Measurements from ENCODE around the gene IL26. TPM values are rescaled to one million over a fixed set of nuclear protein-coding genes. Genes with fewer than 3 reads are reported as not detected.
"Not testable (repeated sequence)": the region's sequence is repeated elsewhere in the genome, so short reads cannot be mapped to it uniquely, and the experiment has no call there.

IL26 gene
- total RNA-seq, 2 experiments from 2014 or later, result 0.33 to 0.42 TPM

GRCh38 chr12:68221497-68221896, 4.1 kb downstream of the IL26 start:
- DNase-seq, result no peak
- H3K4me3 Mint-ChIP-seq, result no peak overlapping the region
- CTCF ChIA-PET, result interaction anchor here (0.8 to 6.1 kb wide), 8 partner anchors 9 to 181 kb away, joined by 3 to 132 read pairs (median 8); no protein-coding TSS in a partner anchor

GRCh38 chr12:68210875-68211274, 14.7 kb downstream of the IL26 start:
- no peaks in the 10 kb centered on the region for H3K27me3 Mint-ChIP-seq (ENCODE audit: low read depth)
- H3K36me3 Mint-ChIP-seq (ENCODE audit: low read depth), result no peaks in the 10 kb centered on the region
- H3K27ac Mint-ChIP-seq, result no peak overlapping the region
- intact Hi-C loops (cut with micrococcal nuclease), result no loop called here
- H3K4me3 Mint-ChIP-seq, result no peak overlapping the region
- no peaks in the 10 kb centered on the region for H3K9me3 Mint-ChIP-seq
- no peak for DNase-seq
- H3K4me1 Mint-ChIP-seq (ENCODE audit: low read depth), result peaks cover 8% of the 10 kb centered on the region
- CTCF ChIA-PET, result interaction anchor here (0.8 kb wide), 1 partner anchor 12 kb away, joined by 3 read pairs; no protein-coding TSS in a partner anchor

More at GRCh38 chr12:68221497-68221896, 4.1 kb downstream of the IL26 start:
- intact Hi-C loops (cut with micrococcal nuclease), result loop anchor here (5.0 kb wide), 3 partner anchors 111 to 864 kb away; partner anchors contain the start of gene MDM1
- H3K27me3 Mint-ChIP-seq (ENCODE audit: low read depth), result no peaks in the 10 kb centered on the region
- H3K27ac Mint-ChIP-seq, result no peak overlapping the region
- no peaks in the 10 kb centered on the region for H3K9me3 Mint-ChIP-seq
- peaks cover 6% of the 10 kb centered on the region for H3K4me1 Mint-ChIP-seq (ENCODE audit: low read depth)
- no peaks in the 10 kb centered on the region for H3K36me3 Mint-ChIP-seq (ENCODE audit: low read depth)

- H3K4me3 Mint-ChIP-seq; H3K4me1 Mint-ChIP-seq (ENCODE audit: low read depth); DNase-seq; H3K36me3 Mint-ChIP-seq (ENCODE audit: low read depth); H3K9me3 Mint-ChIP-seq; H3K27ac Mint-ChIP-seq; intact Hi-C loops (cut with micrococcal nuclease); H3K27me3 Mint-ChIP-seq (ENCODE audit: low read depth): not testable (repeated sequence)
- CTCF ChIA-PET, result interaction anchor here (0.8 kb wide), 1 partner anchor 12 kb away, joined by 3 read pairs; no protein-coding TSS in a partner anchor
Observed at GRCh38 chr12:68209048-68209728, 16.4 kb downstream of the IL26 start.

GRCh38 chr12:68207276-68207675, 18.3 kb downstream of the IL26 start:
- Mint-ChIP-seq H3K4me3 (no peak overlapping the region), H3K4me1 (ENCODE audit: low read depth) (peaks cover 13% of the 10 kb centered on the region), H3K27ac (no peak overlapping the region), H3K36me3 (ENCODE audit: low read depth) (no peaks in the 10 kb centered on the region), H3K9me3 (no peaks in the 10 kb centered on the region), H3K27me3 (ENCODE audit: low read depth) (no peaks in the 10 kb centered on the region)
- intact Hi-C loops (cut with micrococcal nuclease), result no loop called here
- DNase-seq, result no peak
- CTCF ChIA-PET, result interaction anchor here (1.1 kb wide), 1 partner anchor 49 kb away, joined by 4 read pairs; no protein-coding TSS in a partner anchor

GRCh38 chr12:68206446-68206845, 19.2 kb downstream of the IL26 start:
- no peak overlapping the region for H3K4me3 Mint-ChIP-seq
- H3K4me1 Mint-ChIP-seq (ENCODE audit: low read depth), result peaks cover 11% of the 10 kb centered on the region
- H3K9me3 Mint-ChIP-seq, result no peaks in the 10 kb centered on the region
- no peak for DNase-seq
- CTCF ChIA-PET, result interaction anchor here (1.1 kb wide), 2 partner anchors 48 to 166 kb away, joined by 3 to 4 read pairs; no protein-coding TSS in a partner anchor
- intact Hi-C loops (cut with micrococcal nuclease), result no loop called here
- H3K36me3 Mint-ChIP-seq (ENCODE audit: low read depth), result no peaks in the 10 kb centered on the region
- no peak overlapping the region for H3K27ac Mint-ChIP-seq
- H3K27me3 Mint-ChIP-seq (ENCODE audit: low read depth), result no peaks in the 10 kb centered on the region

- DNase-seq, result no peak
- no peaks in the 10 kb centered on the region for H3K36me3 Mint-ChIP-seq (ENCODE audit: low read depth)
- H3K27ac Mint-ChIP-seq, result no peak overlapping the region
- intact Hi-C loops (cut with micrococcal nuclease), result no loop called here
- no peak overlapping the region for H3K4me3 Mint-ChIP-seq
- no peaks in the 10 kb centered on the region for H3K27me3 Mint-ChIP-seq (ENCODE audit: low read depth)
- CTCF ChIA-PET, result no interaction called here
- H3K4me1 Mint-ChIP-seq (ENCODE audit: low read depth), result peaks cover 33% of the 10 kb centered on the region
- H3K9me3 Mint-ChIP-seq, result no peaks in the 10 kb centered on the region
Observed at GRCh38 chr12:68203460-68203875, 22.1 kb downstream of the IL26 start.

- H3K27me3 Mint-ChIP-seq (ENCODE audit: low read depth), result no peaks in the 10 kb centered on the region
- no peaks in the 10 kb centered on the region for H3K9me3 Mint-ChIP-seq
- peak overlapping the region; percentile 48 for H3K27ac Mint-ChIP-seq
- DNase-seq, result no peak
- intact Hi-C loops (cut with micrococcal nuclease), result no loop called here
- CTCF ChIA-PET, result no interaction called here
- H3K36me3 Mint-ChIP-seq (ENCODE audit: low read depth), result no peaks in the 10 kb centered on the region
- peaks cover 33% of the 10 kb centered on the region for H3K4me1 Mint-ChIP-seq (ENCODE audit: low read depth)
- H3K4me3 Mint-ChIP-seq, result no peak overlapping the region
Observed at GRCh38 chr12:68200854-68201253, 24.8 kb downstream of the IL26 start.

GRCh38 chr12:68199127-68199526, 26.5 kb downstream of the IL26 start:
- Mint-ChIP-seq H3K4me1 (ENCODE audit: low read depth) (peaks cover 33% of the 10 kb centered on the region), H3K27ac (peak overlapping the region; percentile 85), H3K27me3 (ENCODE audit: low read depth) (no peaks in the 10 kb centered on the region), H3K36me3 (ENCODE audit: low read depth) (no peaks in the 10 kb centered on the region), H3K4me3 (no peak overlapping the region), H3K9me3 (no peaks in the 10 kb centered on the region)
- CTCF ChIA-PET, result interaction anchor here (0.5 to 0.8 kb wide), 4 partner anchors 14 to 118 kb away, joined by 3 read pairs; no protein-coding TSS in a partner anchor
- no peak for DNase-seq
- intact Hi-C loops (cut with micrococcal nuclease), result no loop called here

GRCh38 chr12:68198507-68199086, 27.0 kb downstream of the IL26 start:
- CTCF ChIA-PET, result interaction anchor here (0.6 to 1.0 kb wide), 3 partner anchors 15 to 60 kb away, joined by 3 read pairs; no protein-coding TSS in a partner anchor
- Mint-ChIP-seq H3K4me3 (peak overlapping the region; percentile 39), H3K4me1 (ENCODE audit: low read depth) (peaks cover 33% of the 10 kb centered on the region), H3K36me3 (ENCODE audit: low read depth) (no peaks in the 10 kb centered on the region), H3K27ac (peak overlapping the region; percentile 85), H3K9me3 (no peaks in the 10 kb centered on the region), H3K27me3 (ENCODE audit: low read depth) (no peaks in the 10 kb centered on the region)
- intact Hi-C loops (cut with micrococcal nuclease), result no loop called here
- no peak for DNase-seq

GRCh38 chr12:68190301-68190700, 35.3 kb downstream of the IL26 start:
- Mint-ChIP-seq H3K27me3 (ENCODE audit: low read depth) (no peaks in the 10 kb centered on the region), H3K27ac (peak overlapping the region; percentile 55), H3K36me3 (ENCODE audit: low read depth) (no peaks in the 10 kb centered on the region), H3K9me3 (no peaks in the 10 kb centered on the region), H3K4me3 (no peak overlapping the region), H3K4me1 (ENCODE audit: low read depth) (peaks cover 26% of the 10 kb centered on the region)
- CTCF ChIA-PET, result interaction anchor here (0.8 to 1.5 kb wide), 2 partner anchors 10 to 510 kb away, joined by 3 read pairs; no protein-coding TSS in a partner anchor
- DNase-seq, result no peak
- intact Hi-C loops (cut with micrococcal nuclease), result loop anchor here (1.0 kb wide), 2 partner anchors 53 to 71 kb away; no protein-coding TSS in a partner anchor

GRCh38 chr12:68189821-68190242, 35.8 kb downstream of the IL26 start:
- intact Hi-C loops (cut with micrococcal nuclease), result loop anchor here (1.0 kb wide), 5 partner anchors 9 to 71 kb away; no protein-coding TSS in a partner anchor
- Mint-ChIP-seq H3K27me3 (ENCODE audit: low read depth) (no peaks in the 10 kb centered on the region), H3K9me3 (no peaks in the 10 kb centered on the region), H3K27ac (peak overlapping the region; percentile 61), H3K4me3 (peak overlapping the region; percentile 9), H3K36me3 (ENCODE audit: low read depth) (no peaks in the 10 kb centered on the region), H3K4me1 (ENCODE audit: low read depth) (peaks cover 26% of the 10 kb centered on the region)
- CTCF ChIA-PET, result interaction anchor here (0.8 to 1.5 kb wide), 3 partner anchors 9 to 510 kb away, joined by 3 to 5 read pairs (median 3); no protein-coding TSS in a partner anchor
- peak; percentile 65 for DNase-seq

GRCh38 chr12:68185598-68185997, 40.0 kb downstream of the IL26 start:
- Mint-ChIP-seq H3K4me3 (no peak overlapping the region), H3K9me3 (peaks cover 2% of the 10 kb centered on the region), H3K27me3 (ENCODE audit: low read depth) (no peaks in the 10 kb centered on the region), H3K27ac (no peak overlapping the region), H3K36me3 (ENCODE audit: low read depth) (peaks cover 2% of the 10 kb centered on the region), H3K4me1 (ENCODE audit: low read depth) (peaks cover 33% of the 10 kb centered on the region)
- DNase-seq, result no peak
- intact Hi-C loops (cut with micrococcal nuclease), result no loop called here
- CTCF ChIA-PET, result interaction anchor here (0.6 kb wide), 1 partner anchor 390 kb away, joined by 5 read pairs; no protein-coding TSS in a partner anchor

Measured in activated naive CD4-positive, alpha-beta T cell treated with anti-CD3 and anti-CD28 coated beads for 36 hours (primary cell).